ENCODE data around the gene UBE2G2. TPM values are rescaled to one million over a fixed set of nuclear protein-coding genes. Genes with fewer than 3 reads are reported as not detected.

UBE2G2 gene
- total and polyA plus RNA-seq, 2 experiments from 2014 or later, result 55.2 to 61.6 TPM

- H2AFZ ChIP-seq, result peak within 1 kb of the TSS; percentile 100
- no peaks in the 10 kb centered on the region for H3K36me3 ChIP-seq (replicated peaks; ENCODE audit: insufficient read depth, low read depth)
- peak within 1 kb of the TSS; percentile 95 for H3K27ac ChIP-seq
- H3K9me2 ChIP-seq (replicated peaks; ENCODE audit: insufficient read depth), result no peaks in the 10 kb centered on the region
- no peaks in the 10 kb centered on the region for H3K9me3 ChIP-seq (ENCODE audit: low read depth)
- WGBS (ENCODE audit: low lambda C conversion rate, missing lambda C conversion rate), result 6% methylated on average over 78 of the region's 108 CpGs
- H3K4me1 ChIP-seq (ENCODE audit: insufficient read depth), result peaks cover 8% of the 10 kb centered on the region
- H4K20me1 ChIP-seq (ENCODE audit: insufficient read depth, poor library complexity, severe bottlenecking), result peaks cover 31% of the 10 kb centered on the region
- no peaks in the 10 kb centered on the region for H3K27me3 ChIP-seq
- peak within 1 kb of the TSS; percentile 75 for H3K4me3 ChIP-seq
- peak within 1 kb of the TSS; percentile 99 for H3K4me2 ChIP-seq
- TF ChIP-seq CTCF (IDR thresholded peaks at IDR 0.05; ENCODE audit: poor library complexity) (peak; percentile 10), EZH2 (IDR thresholded peaks at IDR 0.05; ENCODE audit: borderline replicate concordance) (no peak), EZH2phosphoT487 (IDR thresholded peaks at IDR 0.05; ENCODE audit: low read depth, severe bottlenecking, unreplicated experiment) (no peak)
- peaks cover 43% of the 10 kb centered on the region for H3K79me2 ChIP-seq
- DNase-seq (ENCODE audit: low spot score), result peak; percentile 94
These were observed 16.5 kb upstream of the UBE2G2 start, which contains the start of gene SUMO3 for GRCh38 chr21:44817914-44818639. Gene SUMO3 (minus strand): TSS chr21:44818062. CDS start chr21:44817968, 94 bp downstream.

GRCh38 chr21:44817506-44817880, 15.9 kb upstream of the UBE2G2 start:
- peak overlapping the region; percentile 95 for H3K27ac ChIP-seq
- peak; percentile 96 for DNase-seq (ENCODE audit: low spot score)
- H3K4me3 ChIP-seq, result peak overlapping the region; percentile 41
- H3K4me1 ChIP-seq (ENCODE audit: insufficient read depth), result peaks cover 8% of the 10 kb centered on the region
- H3K79me2 ChIP-seq, result peaks cover 48% of the 10 kb centered on the region
- 2% methylated on average over 23 of the region's 43 CpGs for WGBS (ENCODE audit: low lambda C conversion rate, missing lambda C conversion rate)
- H4K20me1 ChIP-seq (ENCODE audit: insufficient read depth, poor library complexity, severe bottlenecking), result peaks cover 31% of the 10 kb centered on the region
- no peaks in the 10 kb centered on the region for H3K36me3 ChIP-seq (replicated peaks; ENCODE audit: insufficient read depth, low read depth)
- H3K4me2 ChIP-seq, result peak overlapping the region; percentile 99
- no peaks in the 10 kb centered on the region for H3K27me3 ChIP-seq
- H3K9me2 ChIP-seq (replicated peaks; ENCODE audit: insufficient read depth), result no peaks in the 10 kb centered on the region
- no peaks in the 10 kb centered on the region for H3K9me3 ChIP-seq (ENCODE audit: low read depth)
- H2AFZ ChIP-seq, result no peak overlapping the region
- TF ChIP-seq EZH2 (IDR thresholded peaks at IDR 0.05; ENCODE audit: borderline replicate concordance), result no peak
- no peak for TF ChIP-seq CTCF (IDR thresholded peaks at IDR 0.05; ENCODE audit: poor library complexity)
- TF ChIP-seq EZH2phosphoT487 (IDR thresholded peaks at IDR 0.05; ENCODE audit: low read depth, severe bottlenecking, unreplicated experiment), result no peak

- Histone ChIP-seq H3K27me3 (no peaks in the 10 kb centered on the region), H3K4me2 (peak overlapping the region; percentile 99), H3K4me1 (ENCODE audit: insufficient read depth) (peaks cover 8% of the 10 kb centered on the region), H3K9me2 (replicated peaks; ENCODE audit: insufficient read depth) (no peaks in the 10 kb centered on the region), H2AFZ (no peak overlapping the region), H3K4me3 (peak overlapping the region; percentile 41), H3K27ac (no peak overlapping the region), H3K9me3 (ENCODE audit: low read depth) (no peaks in the 10 kb centered on the region), H3K36me3 (replicated peaks; ENCODE audit: insufficient read depth, low read depth) (no peaks in the 10 kb centered on the region), H3K79me2 (peaks cover 54% of the 10 kb centered on the region), H4K20me1 (ENCODE audit: insufficient read depth, poor library complexity, severe bottlenecking) (peaks cover 31% of the 10 kb centered on the region)
- DNase-seq (ENCODE audit: low spot score), result no peak
- 61% methylated on average over 21 of the region's 57 CpGs for WGBS (ENCODE audit: low lambda C conversion rate, missing lambda C conversion rate)
- TF ChIP-seq EZH2phosphoT487 (IDR thresholded peaks at IDR 0.05; ENCODE audit: low read depth, severe bottlenecking, unreplicated experiment), result no peak
- TF ChIP-seq CTCF (IDR thresholded peaks at IDR 0.05; ENCODE audit: poor library complexity), result no peak
- no peak for TF ChIP-seq EZH2 (IDR thresholded peaks at IDR 0.05; ENCODE audit: borderline replicate concordance)
These were observed 15.3 kb upstream of the UBE2G2 start for GRCh38 chr21:44816761-44817505.
